Activated naive CD8-positive, alpha-beta T cell treated with anti-CD3 and anti-CD28 coated beads, Interleukin-2, amount 10 ng/mL, durations not matched to agents 7 days and 5 days (primary cell): ENCODE results near the gene CACNA1D. TPM values are rescaled to one million over a fixed set of nuclear protein-coding genes. Genes with fewer than 3 reads are reported as not detected.
"Not testable (repeated sequence)": the region's sequence is repeated elsewhere in the genome, so short reads cannot be mapped to it uniquely, and the experiment has no call there.

Experiments used
- ATAC-seq: fragments of 150-1000 bp; cut with Tn5 transposase; one replicate; pipeline ENCODE4 v1.10.0; 2021; ENCODE audit warnings: low read depth, moderate library complexity
- POLR2A ChIA-PET: fragments of 350-600 bp; sonication (Branson Sonifier 250); formaldehyde crosslinking; loops from one replicate; lab custom pipeline; 2021; ENCODE audit warnings: antibody characterized with exemption; lab: Charles Lee
- DNase-seq: peaks from one replicate; pipeline ENCODE4 v3.0.0; 2021
- H3K27ac Mint-ChIP-seq: one replicate; pipeline ENCODE4 v1.8.0; 2022; ENCODE audit warnings: mild to moderate bottlenecking, mixed read lengths
- H3K27me3 Mint-ChIP-seq: one replicate; pipeline ENCODE4 v1.8.0; 2022; ENCODE audit warnings: mild to moderate bottlenecking, moderate library complexity, mixed read lengths
- H3K36me3 Mint-ChIP-seq: one replicate; pipeline ENCODE4 v1.8.0; 2021; ENCODE audit warnings: mild to moderate bottlenecking, mixed read lengths
- H3K4me1 Mint-ChIP-seq: one replicate; pipeline ENCODE4 v1.8.0; 2021; ENCODE audit warnings: mixed read lengths
- H3K4me3 Mint-ChIP-seq: one replicate; pipeline ENCODE4 v1.8.0; 2022; ENCODE audit warnings: mild to moderate bottlenecking, moderate library complexity, mixed read lengths
- H3K9me3 Mint-ChIP-seq: one replicate; pipeline ENCODE4 v1.8.0; 2021; ENCODE audit warnings: mixed read lengths
- total RNA-seq, 2 experiments: library from RNA; stranded (reverse); gene quantifications; one replicate each; pipeline ENCODE4 v1.2.3, GENCODE V29; 2021

CACNA1D gene
- total RNA-seq, 2 experiments from 2014 or later = not detected

DNA sequence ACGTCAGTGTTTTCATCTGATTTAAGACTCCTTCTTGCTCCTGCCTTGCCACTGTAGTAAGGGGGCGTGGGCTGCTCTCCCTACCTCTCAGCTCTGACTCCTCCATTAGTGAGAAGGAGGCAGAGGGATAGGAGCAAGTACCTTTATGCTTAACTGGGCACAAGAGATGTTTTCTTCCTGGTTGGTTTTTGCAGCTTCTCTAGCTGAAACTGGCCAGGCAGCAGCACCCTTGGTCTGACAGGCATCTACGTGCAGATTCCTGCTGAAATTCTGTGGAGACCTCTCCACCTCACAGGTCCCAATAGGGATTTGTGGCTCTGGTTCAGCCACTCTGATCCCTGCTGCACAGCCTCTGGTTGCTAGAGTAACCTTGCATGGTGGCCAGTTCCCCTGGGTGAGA lies 132.5 kb downstream of the CACNA1D start:
- ATAC-seq (no peak), DNase-seq (no peak)
- Mint-ChIP-seq H3K4me1 (peaks cover 2% of the 10 kb centered on the region), H3K9me3 (no peaks in the 10 kb centered on the region), H3K4me3 (no peak overlapping the region), H3K27ac (no peak overlapping the region), H3K27me3 (peaks cover 7% of the 10 kb centered on the region), H3K36me3 (no peaks in the 10 kb centered on the region)
- POLR2A ChIA-PET = no interaction called here

DNA sequence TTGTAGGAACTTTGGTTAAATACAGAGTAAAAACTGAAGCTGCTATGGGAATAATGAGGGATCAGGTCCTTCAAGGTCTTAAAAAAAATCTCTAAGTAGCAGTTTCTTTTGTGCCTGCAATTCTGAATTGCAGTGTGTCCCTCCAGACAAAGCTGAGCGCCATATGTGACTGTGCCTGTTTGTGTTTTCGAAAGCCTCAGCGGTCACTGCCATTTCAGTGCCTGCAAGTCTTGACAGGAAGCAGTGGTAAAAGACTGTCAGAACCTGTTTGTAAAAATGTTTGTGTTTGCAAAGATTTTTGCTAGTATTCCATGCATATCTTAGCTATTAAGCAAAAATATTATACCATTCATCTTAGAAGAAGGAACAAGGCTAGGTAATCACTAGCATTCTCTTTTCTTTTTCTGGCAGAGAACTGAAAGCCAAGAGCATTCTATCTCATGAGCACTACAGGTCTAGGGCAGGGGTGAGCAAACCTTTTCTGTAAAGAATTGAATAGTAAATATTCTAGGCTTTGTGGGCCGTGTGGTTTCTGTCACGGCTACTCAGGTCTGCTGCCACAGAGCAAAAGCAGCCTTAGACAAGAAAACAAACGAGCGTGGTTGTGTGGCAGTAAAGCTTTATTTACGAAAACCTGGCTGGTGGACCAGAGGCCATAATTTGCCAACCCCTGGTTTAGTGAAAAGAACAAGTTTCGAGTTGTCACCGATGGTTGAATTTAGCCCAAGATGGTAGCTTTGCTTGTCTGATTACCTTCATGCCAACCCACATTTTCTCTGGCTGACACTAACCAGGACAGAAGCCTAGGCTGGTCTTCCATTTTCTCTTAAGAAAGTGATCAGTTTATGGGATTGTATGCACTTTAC lies 134.4 kb downstream of the CACNA1D start:
- no peak for ATAC-seq

DNA sequence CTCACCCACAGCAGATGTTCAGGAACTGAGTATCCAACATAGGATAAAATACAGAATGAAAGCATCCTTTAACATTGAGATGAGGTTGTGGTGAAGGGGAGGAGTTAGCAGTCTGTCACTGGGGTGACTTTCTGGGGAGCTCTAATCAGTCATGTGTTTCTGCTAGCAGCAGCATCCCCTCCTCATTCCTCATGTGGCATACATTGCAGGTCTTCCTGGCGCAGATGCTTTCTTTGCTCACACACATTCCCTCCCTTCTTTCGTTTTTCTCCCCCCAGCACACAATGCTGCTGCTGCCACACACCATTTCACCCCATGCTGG lies 135.0 kb downstream of the CACNA1D start:
- Mint-ChIP-seq H3K9me3 (no peaks in the 10 kb centered on the region), H3K4me3 (no peak overlapping the region), H3K36me3 (no peaks in the 10 kb centered on the region), H3K27ac (no peak overlapping the region), H3K27me3 (peaks cover 7% of the 10 kb centered on the region), H3K4me1 (peaks cover 2% of the 10 kb centered on the region)
- DNase-seq (no peak), ATAC-seq (no peak)
- POLR2A ChIA-PET = no interaction called here

More for the DNA sequence above, 134.4 kb downstream of the CACNA1D start:
- Mint-ChIP-seq H3K4me1 (peaks cover 2% of the 10 kb centered on the region), H3K4me3 (no peak overlapping the region), H3K27ac (no peak overlapping the region), H3K9me3 (no peaks in the 10 kb centered on the region), H3K36me3 (no peaks in the 10 kb centered on the region), H3K27me3 (peaks cover 3% of the 10 kb centered on the region)
- POLR2A ChIA-PET = no interaction called here
- no peak for DNase-seq

DNA sequence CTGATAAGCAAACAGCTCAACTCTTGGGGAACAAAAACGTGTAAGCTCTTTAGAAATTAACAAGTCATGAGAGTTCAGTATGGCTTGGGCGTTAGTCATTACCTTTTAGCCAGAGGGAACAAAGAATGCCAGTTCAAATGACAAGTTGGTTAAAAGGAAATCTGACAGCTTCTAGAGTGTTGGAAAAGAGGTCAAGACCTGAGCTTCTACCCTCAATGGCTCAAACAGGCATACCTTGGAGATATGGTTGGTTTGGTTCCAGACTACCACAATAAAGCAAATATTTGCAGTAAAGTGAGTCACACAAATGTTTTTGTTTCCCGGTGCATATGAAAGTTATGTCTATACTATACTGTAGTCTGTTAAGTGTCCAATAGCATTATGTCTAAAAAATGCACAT lies 136.1 kb downstream of the CACNA1D start:
- peaks cover 7% of the 10 kb centered on the region for H3K27me3 Mint-ChIP-seq
- POLR2A ChIA-PET = no interaction called here

GRCh38 chr3:53633197-53633787 lies 138.9 kb downstream of the CACNA1D start:
- Mint-ChIP-seq H3K27me3 (peaks cover 11% of the 10 kb centered on the region), H3K36me3 (no peaks in the 10 kb centered on the region), H3K27ac (no peak overlapping the region), H3K4me1 (no peaks in the 10 kb centered on the region), H3K4me3 (no peak overlapping the region), H3K9me3 (no peaks in the 10 kb centered on the region)
- DNase-seq (no peak), ATAC-seq (no peak)
- POLR2A ChIA-PET = no interaction called here

More for the DNA sequence above, 136.1 kb downstream of the CACNA1D start:
- ATAC-seq = no peak
- H3K27ac Mint-ChIP-seq = no peak overlapping the region
- DNase-seq = no peak
- peaks cover 2% of the 10 kb centered on the region for H3K4me1 Mint-ChIP-seq
- no peak overlapping the region for H3K4me3 Mint-ChIP-seq
- H3K9me3 Mint-ChIP-seq = no peaks in the 10 kb centered on the region
- H3K36me3 Mint-ChIP-seq = no peaks in the 10 kb centered on the region

GRCh38 chr3:53635041-53635440 lies 140.6 kb downstream of the CACNA1D start:
- ATAC-seq (no peak), DNase-seq (no peak)
- H3K36me3 Mint-ChIP-seq = no peaks in the 10 kb centered on the region
- H3K4me3 Mint-ChIP-seq = no peak overlapping the region
- no peaks in the 10 kb centered on the region for H3K9me3 Mint-ChIP-seq
- H3K27ac Mint-ChIP-seq = no peak overlapping the region
- peaks cover 11% of the 10 kb centered on the region for H3K27me3 Mint-ChIP-seq
- H3K4me1 Mint-ChIP-seq = no peaks in the 10 kb centered on the region
- POLR2A ChIA-PET = no interaction called here

DNA sequence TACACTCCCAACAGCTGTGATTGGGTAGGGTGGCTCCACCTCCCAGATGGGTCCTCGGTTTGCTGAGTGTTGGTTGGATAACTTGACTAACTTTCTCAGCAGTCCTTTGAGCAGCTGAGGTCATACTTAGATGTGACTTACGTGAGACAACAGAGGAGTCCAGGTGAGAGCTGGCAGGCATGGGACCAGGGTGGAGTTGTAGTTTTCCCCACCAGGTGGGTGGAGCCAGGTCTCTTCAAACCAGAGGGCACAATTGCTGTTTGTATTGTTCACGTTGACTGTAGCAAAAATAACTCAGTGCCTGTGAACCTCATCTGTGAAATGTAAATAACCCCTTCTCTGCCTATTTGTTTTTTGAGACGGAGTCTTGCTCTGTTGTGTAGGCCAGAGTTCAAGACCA lies 144.4 kb downstream of the CACNA1D start:
- H3K27me3 Mint-ChIP-seq, H3K4me3 Mint-ChIP-seq, DNase-seq, H3K36me3 Mint-ChIP-seq, H3K4me1 Mint-ChIP-seq, ATAC-seq, POLR2A ChIA-PET, H3K27ac Mint-ChIP-seq, H3K9me3 Mint-ChIP-seq: not testable (repeated sequence)

DNA sequence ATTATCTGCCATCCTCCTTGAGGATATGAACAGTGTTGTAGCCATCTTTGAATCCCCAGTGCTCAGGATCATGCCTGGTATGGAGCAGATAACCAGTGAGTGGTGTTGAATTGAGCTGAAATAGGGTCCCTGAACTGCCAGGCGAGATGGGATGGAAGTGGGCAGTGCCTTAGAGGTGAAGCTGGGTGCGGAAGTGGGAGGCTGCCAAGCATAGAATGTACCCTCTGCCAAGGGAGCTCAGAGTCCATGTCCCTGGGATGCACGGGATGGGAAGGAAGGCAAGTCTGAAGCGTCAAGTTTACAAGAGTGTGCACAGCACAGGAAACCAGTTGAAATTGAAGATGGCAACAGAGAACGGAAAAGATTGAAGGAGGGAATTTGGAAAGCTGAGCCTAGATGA lies 147.0 kb downstream of the CACNA1D start:
- H3K9me3 Mint-ChIP-seq = no peaks in the 10 kb centered on the region
- ATAC-seq = no peak
- POLR2A ChIA-PET = no interaction called here
- H3K36me3 Mint-ChIP-seq = no peaks in the 10 kb centered on the region
- no peak for DNase-seq
- no peaks in the 10 kb centered on the region for H3K4me1 Mint-ChIP-seq
- H3K27me3 Mint-ChIP-seq = peaks cover 13% of the 10 kb centered on the region
- H3K4me3 Mint-ChIP-seq = no peak overlapping the region
- H3K27ac Mint-ChIP-seq = no peak overlapping the region

DNA sequence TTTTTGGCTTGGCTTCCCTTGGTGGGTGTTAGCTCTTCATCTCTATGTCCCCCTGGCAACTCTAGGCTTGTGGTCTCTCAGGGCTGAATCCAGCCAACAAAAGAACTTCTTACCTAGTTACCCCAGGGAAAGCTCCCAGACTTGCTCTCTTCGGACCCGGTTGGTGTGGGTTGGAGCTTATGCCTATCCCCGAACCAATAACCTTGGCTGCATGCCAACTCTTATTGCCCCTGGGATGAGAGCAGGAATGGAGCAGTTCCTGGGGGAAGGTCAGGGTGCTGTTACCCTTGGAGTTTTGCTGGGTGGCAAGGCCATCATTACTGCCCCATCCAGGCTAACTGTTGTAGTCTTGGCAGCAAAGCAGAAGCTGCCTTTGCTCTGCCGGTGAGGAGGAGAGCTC lies 147.8 kb downstream of the CACNA1D start:
- peaks cover 13% of the 10 kb centered on the region for H3K27me3 Mint-ChIP-seq
- no peaks in the 10 kb centered on the region for H3K4me1 Mint-ChIP-seq
- H3K27ac Mint-ChIP-seq = no peak overlapping the region
- no peaks in the 10 kb centered on the region for H3K36me3 Mint-ChIP-seq
- no peak for DNase-seq
- no peaks in the 10 kb centered on the region for H3K9me3 Mint-ChIP-seq
- no peak overlapping the region for H3K4me3 Mint-ChIP-seq
- POLR2A ChIA-PET = no interaction called here
- ATAC-seq = no peak

GRCh38 chr3:53643757-53644156 lies 149.3 kb downstream of the CACNA1D start:
- Mint-ChIP-seq H3K27me3 (peaks cover 17% of the 10 kb centered on the region), H3K36me3 (no peaks in the 10 kb centered on the region), H3K27ac (no peak overlapping the region), H3K9me3 (no peaks in the 10 kb centered on the region), H3K4me1 (no peaks in the 10 kb centered on the region), H3K4me3 (no peak overlapping the region)
- DNase-seq (no peak), ATAC-seq (no peak)
- POLR2A ChIA-PET = no interaction called here

- POLR2A ChIA-PET = no interaction called here
Observed at GRCh38 chr3:53645754-53646153, 151.3 kb downstream of the CACNA1D start.

DNA sequence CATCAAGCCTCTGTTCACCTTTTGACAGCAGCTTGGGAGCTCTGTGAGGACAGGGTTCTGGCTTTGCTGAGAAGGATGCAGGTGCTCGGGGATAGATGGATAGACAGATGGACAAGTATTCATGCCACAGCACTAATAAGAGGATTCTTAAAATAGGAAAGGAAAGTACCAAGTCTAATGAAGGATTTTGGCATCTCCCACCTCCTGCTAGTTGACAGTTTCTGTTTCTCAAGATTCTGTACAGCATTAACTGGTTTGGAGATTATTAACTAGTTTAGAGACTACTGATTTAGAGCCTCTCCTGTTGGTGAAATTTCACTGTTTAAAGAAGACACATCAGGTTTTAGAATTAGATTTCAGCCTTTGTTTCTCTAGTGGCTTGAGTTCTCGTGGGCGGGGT lies 152.3 kb downstream of the CACNA1D start:
- Mint-ChIP-seq H3K4me1 (no peaks in the 10 kb centered on the region), H3K27me3 (peaks cover 27% of the 10 kb centered on the region), H3K4me3 (no peak overlapping the region), H3K36me3 (no peaks in the 10 kb centered on the region), H3K27ac (no peak overlapping the region), H3K9me3 (no peaks in the 10 kb centered on the region)
- ATAC-seq (no peak), DNase-seq (no peak)
- POLR2A ChIA-PET = no interaction called here

More at GRCh38 chr3:53645754-53646153, 151.3 kb downstream of the CACNA1D start:
- Mint-ChIP-seq H3K9me3 (no peaks in the 10 kb centered on the region), H3K4me3 (no peak overlapping the region), H3K27ac (no peak overlapping the region), H3K27me3 (peaks cover 23% of the 10 kb centered on the region), H3K36me3 (no peaks in the 10 kb centered on the region), H3K4me1 (no peaks in the 10 kb centered on the region)
- DNase-seq = no peak
- ATAC-seq = no peak

DNA sequence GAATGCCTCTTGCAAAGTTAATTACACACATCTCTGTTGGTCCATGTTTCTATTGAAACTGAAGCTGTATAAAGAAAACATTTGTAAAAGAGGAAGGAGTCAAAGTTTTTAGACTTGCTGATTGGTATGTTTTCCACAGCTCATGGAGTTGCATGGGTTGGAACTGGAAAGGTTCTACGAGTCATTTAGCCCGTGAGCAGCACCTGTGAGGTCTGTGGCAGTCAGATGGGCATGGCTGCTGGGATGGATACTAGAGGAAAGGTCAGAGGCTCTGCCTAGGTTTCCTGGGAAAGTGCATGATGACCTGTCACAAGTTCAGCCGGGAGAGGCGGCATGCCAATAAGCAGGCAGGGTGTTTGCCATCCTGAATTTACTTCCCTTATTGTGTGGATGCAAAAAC lies 155.4 kb downstream of the CACNA1D start:
- POLR2A ChIA-PET = no interaction called here
- no peaks in the 10 kb centered on the region for H3K4me1 Mint-ChIP-seq

DNA sequence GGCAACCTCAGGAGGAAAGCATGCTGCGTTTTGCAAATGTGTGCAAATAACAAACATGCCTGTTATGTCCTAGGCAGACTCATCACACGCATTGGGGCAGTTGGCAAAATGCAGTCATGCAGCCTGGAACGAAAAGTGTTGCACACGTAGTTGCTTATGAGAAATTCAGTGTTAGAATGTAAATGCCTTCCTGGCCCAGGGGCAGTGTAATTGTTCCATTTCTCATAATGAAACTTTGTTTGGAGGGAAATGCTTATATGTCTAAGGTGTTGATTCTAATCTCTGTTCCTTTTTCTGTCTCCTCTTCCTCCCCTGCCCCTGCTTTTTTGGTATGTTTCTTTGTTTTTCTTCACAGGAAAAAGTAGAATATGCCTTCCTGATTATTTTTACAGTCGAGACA lies 156.0 kb downstream of the CACNA1D start:
- Mint-ChIP-seq H3K36me3 (no peaks in the 10 kb centered on the region), H3K27me3 (peaks cover 32% of the 10 kb centered on the region), H3K4me3 (no peak overlapping the region), H3K4me1 (no peaks in the 10 kb centered on the region), H3K27ac (no peak overlapping the region), H3K9me3 (peaks cover 13% of the 10 kb centered on the region)
- DNase-seq (no peak), ATAC-seq (no peak)
- POLR2A ChIA-PET = no interaction called here

More for the DNA sequence above, 155.4 kb downstream of the CACNA1D start:
- no peak for DNase-seq
- H3K27ac Mint-ChIP-seq = no peak overlapping the region
- peaks cover 32% of the 10 kb centered on the region for H3K27me3 Mint-ChIP-seq
- peaks cover 9% of the 10 kb centered on the region for H3K9me3 Mint-ChIP-seq
- no peaks in the 10 kb centered on the region for H3K36me3 Mint-ChIP-seq
- ATAC-seq = no peak
- H3K4me3 Mint-ChIP-seq = no peak overlapping the region
